Uterus (tissue), 4 donors: ENCODE results near the gene IQCE. TPM values are rescaled to one million over a fixed set of nuclear protein-coding genes. Genes with fewer than 3 reads are reported as not detected.

Experiments used
- DNase-seq, 2 donors: peaks; one replicate each; pipeline ENCODE4 v3.0.0-alpha.2; 2019 to 2020
- H3K27ac ChIP-seq, 2 donors: fragments of 200-600 bp; sonication (generic); 1 replicate in 1 of 2; 2 replicates in 1 of 2; pipeline ENCODE4 v1.5.1; 2016 to 2018
- H3K27me3 ChIP-seq, 2 donors: fragments of 200-600 bp; sonication (generic); one replicate each; pipeline ENCODE4 v1.5.1; 2018 to 2019; ENCODE audit warnings: control low read depth in 1 of 2
- H3K36me3 ChIP-seq, 2 donors: fragments of 200-600 bp; sonication (generic); one replicate each; pipeline ENCODE4 v1.5.1; 2019; ENCODE audit warnings: control low read depth in 1 of 2
- H3K4me1 ChIP-seq, 2 donors: fragments of 200-600 bp; sonication (generic); one replicate each; pipeline ENCODE4 v1.5.1; 2018 to 2019; ENCODE audit warnings: control low read depth in 1 of 2
- H3K4me3 ChIP-seq, 2 donors: fragments of 200-600 bp; sonication (generic); 1 replicate in 1 of 2; 2 replicates in 1 of 2; pipeline ENCODE4 v1.5.1; 2018 to 2019; ENCODE audit warnings: mild to moderate bottlenecking in 1 of 2
- H3K9me3 ChIP-seq, 2 donors: fragments of 200-600 bp; sonication (generic); one replicate each; pipeline ENCODE4 v1.5.1; 2019; ENCODE audit warnings: control low read depth in 1 of 2
- POLR2A ChIP-seq, 2 donors: fragments of 450-650 bp; IDR thresholded peaks; one replicate each; pipeline ENCODE4 v1.6.1; 2016; ENCODE audit warnings: antibody characterized with exemption in 2 of 2, mild to moderate bottlenecking in 1 of 2, moderate library complexity in 1 of 2
- intact Hi-C: fragments of 100-400 bp; cut with DNase I; formaldehyde crosslinking; loops from one replicate; pipeline ENCODE4 v1.15.1; 2023; ENCODE audit warnings: low total_unique reads
- total RNA-seq, 4 donors: library from RNA; depleted of rRNA in 3 of 4; stranded (reverse); fragments of >200 nt in 3 of 4; gene quantifications; one replicate each; pipeline versions ENCODE4 v1.1.0 to v1.2.4, GENCODE V29; 2014 to 2023
- TF ChIP-seq, protein P1 (sequence below), 4 experiments: fragments of 200-600 bp in 2 of 4; fragments of 450-650 bp in 2 of 4; sonication (generic) in 2 of 4; IDR thresholded peaks; one replicate each; pipeline ENCODE4 v1.5.1; 2016 to 2019; ENCODE audit warnings: antibody characterized with exemption in 4 of 4, mild to moderate bottlenecking in 2 of 4, moderate library complexity in 1 of 4
- donor health status: DM: yes; HTN: yes; CAD: no.

Gene IQCE
- total RNA-seq, 4 donors from 2014 or later: 6.8 to 28.0 (median 16.9) TPM

DNA sequence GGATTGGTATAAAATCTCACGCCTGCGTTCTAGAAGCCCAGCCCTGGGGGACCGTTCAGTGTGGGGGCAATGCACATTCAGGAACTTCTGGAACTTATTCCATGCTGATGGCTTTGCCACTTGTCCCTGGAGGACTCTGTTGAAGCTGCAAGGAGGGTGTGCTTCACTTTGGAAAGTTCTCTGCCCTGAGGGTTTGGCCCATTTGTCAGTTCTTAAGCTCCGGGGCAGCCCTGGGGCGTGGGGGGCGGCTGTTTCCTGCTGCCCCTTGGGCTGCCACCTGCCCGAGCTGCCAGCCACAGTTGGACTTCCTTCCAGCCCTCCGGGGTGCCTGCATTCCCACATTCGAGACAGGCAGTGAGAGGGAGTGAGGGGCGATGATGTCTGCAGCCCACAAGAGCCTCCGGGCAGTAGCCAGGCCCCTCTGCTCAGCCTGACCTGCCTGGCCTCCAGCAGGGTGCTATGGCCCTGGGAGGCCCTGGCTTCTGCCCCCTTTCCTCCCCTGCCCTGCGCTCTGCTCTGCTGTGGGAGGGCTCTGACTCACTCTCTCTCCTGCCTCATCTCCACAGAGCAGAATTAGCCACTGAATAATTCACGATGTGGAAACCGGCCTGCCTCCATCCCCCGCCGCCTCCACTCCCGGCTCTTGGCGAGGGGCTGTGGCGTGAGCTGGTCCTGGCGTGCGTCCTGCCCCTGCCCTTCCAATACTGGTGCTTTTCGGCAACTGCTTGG is 74.9 kb downstream of the IQCE start:
- Histone ChIP-seq H3K4me3 (peak overlapping the region; percentile 63 to 68), H3K4me1 (peaks cover 6 to 23% of the 10 kb centered on the region in 2 donors), H3K27ac (peak overlapping the region; percentile 75 to 79), H3K9me3 (no peaks in the 10 kb centered on the region), H3K36me3 (no peaks in the 10 kb centered on the region), H3K27me3 (no peaks in the 10 kb centered on the region)
- TF ChIP-seq, protein P1, sequence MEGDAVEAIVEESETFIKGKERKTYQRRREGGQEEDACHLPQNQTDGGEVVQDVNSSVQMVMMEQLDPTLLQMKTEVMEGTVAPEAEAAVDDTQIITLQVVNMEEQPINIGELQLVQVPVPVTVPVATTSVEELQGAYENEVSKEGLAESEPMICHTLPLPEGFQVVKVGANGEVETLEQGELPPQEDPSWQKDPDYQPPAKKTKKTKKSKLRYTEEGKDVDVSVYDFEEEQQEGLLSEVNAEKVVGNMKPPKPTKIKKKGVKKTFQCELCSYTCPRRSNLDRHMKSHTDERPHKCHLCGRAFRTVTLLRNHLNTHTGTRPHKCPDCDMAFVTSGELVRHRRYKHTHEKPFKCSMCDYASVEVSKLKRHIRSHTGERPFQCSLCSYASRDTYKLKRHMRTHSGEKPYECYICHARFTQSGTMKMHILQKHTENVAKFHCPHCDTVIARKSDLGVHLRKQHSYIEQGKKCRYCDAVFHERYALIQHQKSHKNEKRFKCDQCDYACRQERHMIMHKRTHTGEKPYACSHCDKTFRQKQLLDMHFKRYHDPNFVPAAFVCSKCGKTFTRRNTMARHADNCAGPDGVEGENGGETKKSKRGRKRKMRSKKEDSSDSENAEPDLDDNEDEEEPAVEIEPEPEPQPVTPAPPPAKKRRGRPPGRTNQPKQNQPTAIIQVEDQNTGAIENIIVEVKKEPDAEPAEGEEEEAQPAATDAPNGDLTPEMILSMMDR (IDR thresholded peaks at IDR 0.05): no peak
- TF ChIP-seq POLR2A (IDR thresholded peaks at IDR 0.05): peak in 1 of 2 donors; percentile 35
- intact Hi-C loops: loop anchor here (5.0 kb wide), 1 partner anchor 76 kb away; the partner anchor contains the start of genes BRAT1 and IQCE
- peak; percentile 78 for DNase-seq

GRCh38 chr7:2634267-2635145 is 75.7 kb downstream of the IQCE start:
- H3K4me1 ChIP-seq: peaks cover 6 to 28% of the 10 kb centered on the region in 2 donors
- TF ChIP-seq, protein P1 (IDR thresholded peaks at IDR 0.05): no peak
- no peak for TF ChIP-seq POLR2A (IDR thresholded peaks at IDR 0.05)

GRCh38 chr7:2635148-2635668 is 76.4 kb downstream of the IQCE start:
- no peak for DNase-seq
- peaks cover 6 to 28% of the 10 kb centered on the region in 2 donors for H3K4me1 ChIP-seq
- no peaks in the 10 kb centered on the region for H3K9me3 ChIP-seq
- no peak overlapping the region for H3K4me3 ChIP-seq
- H3K36me3 ChIP-seq: no peaks in the 10 kb centered on the region
- H3K27ac ChIP-seq: no peak overlapping the region
- no peaks in the 10 kb centered on the region for H3K27me3 ChIP-seq
- TF ChIP-seq POLR2A (IDR thresholded peaks at IDR 0.05): no peak
- TF ChIP-seq, protein P1 (IDR thresholded peaks at IDR 0.05): no peak
- intact Hi-C loops: no loop called here

More at GRCh38 chr7:2634267-2635145, 75.7 kb downstream of the IQCE start:
- Histone ChIP-seq H3K27ac (peak overlapping the region; percentile 75 to 79), H3K9me3 (no peaks in the 10 kb centered on the region), H3K36me3 (no peaks in the 10 kb centered on the region), H3K4me3 (no peak overlapping the region), H3K27me3 (no peaks in the 10 kb centered on the region)
- DNase-seq: no peak
- intact Hi-C loops: loop anchor here (5.0 kb wide), 1 partner anchor 77 kb away; the partner anchor contains the start of genes BRAT1 and IQCE

DNA sequence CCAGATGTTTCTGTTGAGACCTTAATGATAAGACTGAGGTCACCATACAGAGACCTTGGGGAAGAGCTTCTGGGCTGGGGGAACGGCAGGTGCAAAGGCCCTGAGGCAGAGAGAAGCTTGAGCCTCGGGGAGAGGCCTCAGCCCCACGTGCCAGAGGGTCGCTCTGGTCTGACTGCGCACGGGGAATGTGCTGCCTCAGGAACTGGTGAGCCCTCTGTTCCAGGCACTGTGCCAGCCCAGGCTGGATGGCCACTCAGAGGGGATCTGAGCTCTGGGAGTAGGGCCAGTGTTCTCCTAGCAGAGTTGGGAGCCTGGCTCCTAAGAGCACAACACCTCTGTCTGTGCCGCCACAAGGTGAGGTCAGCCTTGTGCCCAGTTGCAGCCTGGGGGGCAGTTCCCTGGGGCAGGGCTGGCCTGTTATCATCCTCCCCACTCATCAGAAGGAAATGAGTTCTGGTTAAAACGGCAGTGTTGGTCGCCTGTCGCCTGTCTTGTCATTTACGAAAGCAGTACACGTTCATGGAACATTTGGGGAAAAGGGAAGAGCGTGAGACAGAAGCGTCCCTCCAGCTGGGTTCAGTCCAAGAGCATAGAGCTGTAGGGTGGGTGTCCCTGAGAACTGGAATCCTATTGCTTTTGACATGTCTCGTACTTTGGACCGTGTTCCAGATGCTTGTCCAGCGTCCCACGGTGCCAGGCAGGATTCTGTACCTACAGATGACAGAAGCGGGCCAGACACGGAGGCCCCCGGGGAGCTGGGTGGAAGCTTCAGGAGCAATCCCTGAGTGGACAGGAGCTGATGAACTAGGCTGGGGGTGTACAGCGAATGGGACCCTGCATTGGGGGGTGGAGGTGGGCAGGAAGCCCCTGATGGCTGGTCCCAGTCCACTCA is 77.3 kb downstream of the IQCE start:
- H3K4me3 ChIP-seq: no peak overlapping the region
- H3K4me1 ChIP-seq: peaks cover 6 to 34% of the 10 kb centered on the region in 2 donors
- H3K9me3 ChIP-seq: no peaks in the 10 kb centered on the region
- H3K27ac ChIP-seq: no peak overlapping the region
- no peaks in the 10 kb centered on the region for H3K36me3 ChIP-seq
- intact Hi-C loops: no loop called here
- TF ChIP-seq, protein P1 (IDR thresholded peaks at IDR 0.05): no peak
- no peak for TF ChIP-seq POLR2A (IDR thresholded peaks at IDR 0.05)
- peak in 1 of 2 donors; percentile 38 for DNase-seq
- H3K27me3 ChIP-seq: no peaks in the 10 kb centered on the region
